WI38 (cell line): ENCODE results near the gene SCAMP3.

ENCODE experiments used
- H3K4me3 ChIP-seq: 2 replicates; pipeline ENCODE4 v1.5.1; 2011; ENCODE audit warnings: low read depth, mild to moderate bottlenecking, control low read depth, low read length
- CTCF ChIP-seq: IDR thresholded peaks from 2 replicates; pipeline ENCODE4 v1.5.1; 2012; ENCODE audit warnings: low read depth, mild to moderate bottlenecking, control low read depth, low read length

The SCAMP3 gene

GRCh38 chr1:155282488-155283091, 20.4 kb upstream of the SCAMP3 start:
- no peak for TF ChIP-seq CTCF
- no peak overlapping the region for H3K4me3 ChIP-seq

- TF ChIP-seq CTCF = no peak
- no peak overlapping the region for H3K4me3 ChIP-seq
These were observed 17.1 kb upstream of the SCAMP3 start for GRCh38 chr1:155279268-155279667.

DNA sequence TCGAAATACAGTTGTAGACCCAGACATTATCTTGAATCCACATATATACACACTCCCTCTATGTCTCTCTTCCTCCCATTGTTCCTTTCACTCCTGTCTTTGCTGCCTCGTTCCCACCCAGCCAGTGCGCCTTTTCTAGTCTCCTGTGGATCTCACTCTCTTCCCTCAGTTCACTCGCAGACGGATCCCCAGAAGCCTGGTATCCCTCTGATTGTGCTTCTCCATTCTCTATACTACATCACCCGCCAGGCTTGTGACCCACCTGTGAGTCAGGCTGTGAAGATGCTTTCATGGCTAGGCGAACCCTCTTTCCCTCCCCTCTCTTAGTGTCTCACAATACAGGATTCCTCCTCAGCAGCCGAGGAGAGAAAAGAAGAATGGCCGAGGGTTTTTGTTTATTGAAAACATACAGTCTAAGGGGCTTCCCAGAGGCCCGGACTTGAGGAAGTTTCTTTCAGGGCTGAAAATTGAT, 16.6 kb upstream of the SCAMP3 start:
- no peak for TF ChIP-seq CTCF
- no peak overlapping the region for H3K4me3 ChIP-seq

DNA sequence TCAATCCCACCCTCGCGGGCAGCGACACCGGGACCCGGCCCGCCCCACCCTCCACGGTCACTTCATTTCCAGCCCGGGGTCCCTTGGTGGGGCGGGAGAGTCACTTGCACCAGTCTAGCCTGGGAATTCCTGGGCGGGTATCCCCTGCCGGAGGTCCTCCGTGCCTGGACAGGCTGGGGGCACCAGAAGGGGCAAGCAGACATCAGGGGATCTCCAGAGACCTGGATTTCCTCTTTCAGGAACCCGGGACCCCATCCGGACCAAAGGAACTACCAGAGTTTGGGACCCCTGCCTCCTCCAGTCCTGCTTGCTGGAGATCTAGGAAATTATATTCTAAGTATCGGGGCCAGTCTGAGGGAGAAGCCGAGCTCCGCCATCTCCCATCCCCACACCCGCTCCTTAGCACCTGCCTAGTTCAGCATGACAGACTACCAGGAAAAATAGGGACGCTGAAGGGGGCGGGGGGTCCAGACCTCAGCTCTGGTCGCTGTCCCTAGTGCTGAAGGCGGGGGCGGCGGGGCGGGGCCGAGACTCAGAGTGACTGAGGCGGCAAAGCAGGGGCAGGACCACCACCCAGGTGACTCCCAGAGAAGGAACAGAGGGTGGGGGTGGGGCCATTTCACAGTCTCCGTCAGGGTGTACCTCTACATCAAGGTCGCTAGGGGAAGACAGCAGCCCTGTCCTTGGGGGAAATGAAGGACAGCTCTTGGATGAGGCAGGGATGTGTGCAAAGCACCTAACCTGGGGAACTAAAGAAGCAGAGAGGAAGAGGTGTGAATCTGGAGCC, 15.9 kb upstream of the SCAMP3 start:
- H3K4me3 ChIP-seq = peak overlapping the region; percentile 70
- peak; percentile 12; the same call in 1 of the 2 replicates for TF ChIP-seq CTCF

- peak; percentile 17; the same call in 1 of the 2 replicates for TF ChIP-seq CTCF
These were observed 15.1 kb upstream of the SCAMP3 start, which contains the start of gene HCN3 for GRCh38 chr1:155277070-155277901. Gene HCN3 (plus strand): TSS chr1:155277463. CDS start chr1:155277591, 128 bp downstream.

DNA sequence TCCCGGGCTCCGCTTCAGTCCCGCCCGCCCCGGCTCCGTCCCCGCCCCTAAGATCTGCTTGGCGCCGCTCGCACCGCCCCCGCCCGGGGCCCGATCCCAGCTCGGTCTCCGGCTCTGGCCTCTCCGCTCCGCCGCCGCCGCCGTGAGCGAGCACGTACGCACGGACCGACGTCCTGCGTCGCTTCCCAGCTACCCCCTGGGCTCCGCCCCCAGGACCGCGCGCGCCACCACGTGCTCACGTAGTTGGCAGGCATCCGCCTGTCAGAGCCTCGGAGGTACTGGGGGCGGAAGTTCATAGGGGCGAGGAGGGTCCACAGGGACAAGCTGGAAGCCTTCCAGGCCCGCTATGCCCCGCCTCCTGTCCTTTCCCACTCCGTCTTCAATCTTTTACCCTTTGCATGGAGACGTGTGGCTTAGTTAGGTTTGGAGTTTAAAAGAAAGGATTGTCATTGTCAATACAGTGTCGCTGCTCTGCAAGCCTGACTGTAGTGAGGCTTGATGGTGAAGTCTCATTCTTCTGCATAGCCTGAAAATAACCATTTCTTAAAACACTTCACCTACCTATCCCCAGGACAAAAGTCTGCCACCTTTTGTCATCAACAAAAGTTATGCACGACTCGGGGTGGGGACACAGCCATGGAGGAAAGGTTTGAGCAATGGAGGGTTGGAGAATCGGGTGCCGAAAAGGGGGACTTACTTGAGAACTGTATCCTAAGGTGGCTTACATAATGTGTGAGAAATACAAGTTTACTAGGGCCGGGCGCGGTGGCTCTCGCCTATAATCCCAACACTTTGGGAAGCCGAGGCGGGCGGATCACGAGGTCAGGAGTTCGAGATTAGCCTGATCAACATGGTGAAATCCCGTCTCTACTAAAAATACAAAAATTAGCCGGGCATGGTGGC, 11.4 kb upstream of the SCAMP3 start, which contains the start of gene CLK2:
TSS of gene CLK2 (minus strand) at position 162 of the 903 bp plus-strand sequence. CDS start 2,527 bp downstream, outside the sequence.
- TF ChIP-seq CTCF = no peak
- H3K4me3 ChIP-seq = peak within 1 kb of the TSS; percentile 85

More at GRCh38 chr1:155277070-155277901, 15.1 kb upstream of the SCAMP3 start, which contains the start of gene HCN3:
- H3K4me3 ChIP-seq = peak within 1 kb of the TSS; percentile 70
